Stimulated activated naive CD4-positive, alpha-beta T cell treated with Interleukin-2 at 50 U/mL for 16 hours (primary cell): Measurements from ENCODE around the gene SHANK1.

ENCODE experiments used
- DNase-seq: peaks from one replicate; lab custom pipeline; 2025; lab: John Stamatoyannopoulos, UW

Gene SHANK1

GRCh38 chr19:50659318-50660087 is 60.1 kb downstream of the SHANK1 start:
- DNase-seq, result no peak

DNA sequence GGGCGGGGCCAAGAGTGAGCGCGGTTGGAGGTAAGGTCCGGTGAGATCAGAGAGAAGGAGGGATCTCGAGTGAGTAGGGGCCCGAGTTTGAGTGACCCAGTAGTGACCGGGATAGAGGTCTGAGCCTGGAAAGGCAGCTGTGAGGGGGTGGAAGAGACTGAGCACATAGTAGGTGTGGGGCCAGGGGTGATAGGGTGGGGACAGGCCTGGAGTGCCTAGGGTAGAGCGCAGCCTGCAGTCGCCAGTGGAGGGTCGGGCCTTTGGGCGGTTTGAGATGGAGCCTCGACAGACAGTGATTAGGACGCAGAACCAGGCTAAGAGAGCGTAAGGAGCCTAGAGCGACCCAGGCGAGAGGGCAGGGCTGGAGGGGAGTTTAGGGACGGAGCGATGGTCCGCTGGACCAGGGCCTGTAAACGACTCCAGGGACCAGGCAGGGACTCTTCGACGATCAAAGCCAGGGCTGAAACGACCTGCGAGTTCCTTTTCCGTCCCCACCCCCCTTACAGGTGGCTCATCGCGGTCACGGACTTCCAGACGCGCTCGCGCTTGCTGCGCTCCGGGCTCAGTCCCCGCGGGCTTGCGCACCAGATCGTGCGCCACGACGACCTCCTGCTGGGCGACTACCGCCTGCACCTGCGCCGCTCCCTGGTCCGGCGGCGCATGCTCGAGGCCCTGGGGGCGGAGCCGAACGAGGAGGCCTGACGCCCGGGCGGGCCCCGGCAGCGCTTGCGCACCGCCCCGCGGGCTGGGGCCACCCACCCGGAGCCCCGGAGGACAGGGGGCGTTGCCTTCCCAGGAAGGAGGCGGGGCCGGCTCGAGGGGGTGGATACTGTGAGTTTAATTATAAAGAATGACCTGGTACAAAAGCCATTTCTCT is 60.9 kb downstream of the SHANK1 start:
- peak; percentile 8 for DNase-seq

DNA sequence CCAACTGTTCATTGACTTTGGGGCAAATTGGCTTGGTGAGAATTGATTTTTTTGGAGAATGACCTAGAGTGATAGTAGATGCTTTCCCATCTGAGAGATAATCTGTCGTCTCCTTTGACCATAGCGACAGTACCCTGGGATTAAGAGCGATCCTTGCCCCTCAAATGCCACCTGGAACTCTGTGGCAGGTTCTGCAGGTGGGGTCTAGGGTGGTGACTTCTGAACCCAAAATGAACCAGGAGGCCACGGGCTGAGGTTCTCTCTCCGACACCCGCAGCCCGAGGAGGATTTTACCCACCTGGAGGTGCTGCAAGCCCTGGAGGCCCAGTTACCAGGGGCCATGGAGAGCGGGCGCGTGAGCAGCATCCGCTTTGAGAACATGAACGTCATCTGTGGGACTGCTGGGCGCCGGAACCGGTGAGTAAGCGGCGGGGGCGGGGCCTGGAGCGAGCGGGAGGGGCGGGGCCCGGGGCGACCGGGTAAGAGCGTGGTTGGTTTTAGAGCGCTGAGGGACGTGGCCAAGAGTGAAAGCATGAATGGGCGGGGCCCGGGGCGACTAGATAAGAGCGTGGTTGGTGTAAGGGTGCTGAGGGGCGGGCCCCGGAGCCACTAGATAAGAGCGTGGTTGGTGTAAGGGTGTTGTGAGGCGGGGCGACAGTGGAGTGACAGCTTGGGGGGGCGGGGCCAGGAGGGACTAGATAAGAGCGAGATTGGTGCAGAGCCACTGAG is 61.7 kb downstream of the SHANK1 start:
- peak; percentile 72 for DNase-seq

DNA sequence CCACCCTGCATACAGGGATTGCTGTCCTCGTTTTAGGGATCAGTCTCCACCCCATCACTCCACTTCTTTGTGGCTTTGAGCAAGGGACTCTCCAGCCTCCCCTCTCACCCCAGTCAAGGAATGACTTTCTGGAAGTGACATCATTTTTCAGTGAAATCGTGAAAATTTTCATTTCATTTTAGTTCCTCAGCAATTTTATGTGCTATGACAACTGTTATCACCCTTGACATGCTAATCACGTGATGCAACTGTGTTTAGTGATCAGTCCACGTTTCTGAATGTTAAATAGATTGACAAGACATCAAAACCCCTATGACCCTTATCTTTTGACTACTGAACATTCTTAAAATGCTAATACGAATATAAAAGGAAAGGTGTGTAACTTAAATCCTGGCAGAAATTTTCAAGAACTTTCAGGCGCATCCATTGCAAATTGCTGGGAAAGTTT is 62.4 kb downstream of the SHANK1 start:
- DNase-seq, result no peak

GRCh38 chr19:50654882-50655281 is 64.7 kb downstream of the SHANK1 start:
- DNase-seq, result no peak

- DNase-seq, result no peak
Measured at GRCh38 chr19:50652722-50653121, 66.9 kb downstream of the SHANK1 start.

GRCh38 chr19:50651174-50651573 is 68.4 kb downstream of the SHANK1 start:
- DNase-seq, result no peak

DNA sequence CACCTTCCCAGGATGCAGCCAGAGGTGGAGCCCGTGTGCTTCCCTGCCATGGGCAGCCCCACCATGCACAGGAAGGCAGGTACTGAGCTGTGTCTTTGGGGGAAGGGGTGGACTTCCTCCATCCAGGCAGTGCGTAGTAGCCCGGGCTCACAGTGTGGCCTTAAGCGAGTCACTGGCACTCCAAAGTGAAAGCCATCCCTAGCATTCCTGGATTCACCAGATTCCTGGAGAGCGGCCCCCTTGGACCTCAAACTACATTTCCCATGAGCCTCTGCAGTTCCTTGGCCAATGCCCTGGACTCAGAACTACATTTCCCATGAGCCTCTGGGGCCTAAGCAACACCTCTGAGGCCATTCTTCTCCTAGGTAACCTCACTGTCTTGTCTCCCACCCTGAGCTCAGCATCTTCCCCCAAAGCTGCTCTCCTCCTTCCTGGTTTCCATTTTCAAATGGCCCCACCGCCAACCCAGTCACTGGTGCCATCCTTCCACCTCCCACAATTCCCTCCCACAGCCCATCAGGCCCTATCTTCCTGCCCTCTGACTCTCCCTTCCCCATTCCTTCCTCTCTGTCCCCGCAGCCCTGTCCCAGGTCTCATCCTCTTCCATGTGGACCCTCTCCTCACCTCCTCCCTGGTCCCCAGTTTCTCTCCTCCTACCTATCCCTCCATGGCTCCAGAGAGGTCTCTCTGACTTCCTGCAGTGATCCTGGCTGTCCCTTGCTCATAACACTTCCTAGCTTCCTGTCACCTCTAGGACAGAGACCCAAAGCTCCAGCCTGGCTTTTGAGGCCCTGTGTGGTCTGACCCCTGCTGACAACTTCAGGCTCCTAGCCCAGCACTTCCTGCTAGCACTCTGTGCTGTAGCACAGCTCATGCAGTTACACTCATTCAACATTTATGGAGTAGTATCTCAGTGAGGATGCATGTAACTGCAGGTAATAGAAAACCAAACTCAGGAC is 69.9 kb downstream of the SHANK1 start, which contains the start of gene C19orf81:
Gene C19orf81 (plus strand): TSS at position 13 of the 959 bp plus-strand sequence. CDS start 0 bp downstream, at position 13.
- DNase-seq, result no peak

- DNase-seq, result no peak
Measured at GRCh38 chr19:50648659-50649058, 70.9 kb downstream of the SHANK1 start.

DNA sequence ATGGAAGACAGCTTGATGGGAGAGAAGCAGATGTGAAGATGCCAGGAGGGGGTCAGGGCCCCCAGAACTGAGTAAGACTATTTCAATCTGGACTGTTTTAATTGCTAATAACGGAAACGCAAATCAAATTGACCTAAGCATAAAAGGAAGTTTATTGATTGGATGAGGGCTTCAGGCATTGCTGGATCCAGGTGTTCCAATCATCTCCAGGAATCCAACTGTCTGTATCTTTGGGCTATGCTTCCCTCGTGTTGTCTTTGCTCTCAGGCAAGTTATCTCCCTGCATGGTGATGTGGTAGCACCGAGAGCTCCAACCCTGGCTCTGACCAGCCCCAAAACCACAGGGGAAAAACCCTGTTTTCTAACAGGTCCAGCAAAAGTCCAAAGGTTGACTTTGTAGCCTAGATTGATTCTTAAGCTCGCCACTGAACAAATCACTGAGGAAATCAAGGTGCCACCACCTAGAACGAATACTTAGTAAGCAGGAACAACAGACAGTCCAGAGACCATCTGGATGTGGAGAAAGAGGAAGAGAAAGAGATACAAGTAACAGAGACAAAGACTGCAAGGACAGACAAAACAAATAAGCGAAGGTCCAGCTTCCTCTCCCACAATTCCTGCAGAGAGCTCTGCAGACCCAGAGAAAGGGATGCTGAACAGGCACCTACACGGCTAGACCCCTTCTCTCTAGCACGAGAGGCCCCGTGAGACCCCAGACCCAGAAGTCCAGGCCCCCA is 71.6 kb downstream of the SHANK1 start:
- no peak for DNase-seq

DNA sequence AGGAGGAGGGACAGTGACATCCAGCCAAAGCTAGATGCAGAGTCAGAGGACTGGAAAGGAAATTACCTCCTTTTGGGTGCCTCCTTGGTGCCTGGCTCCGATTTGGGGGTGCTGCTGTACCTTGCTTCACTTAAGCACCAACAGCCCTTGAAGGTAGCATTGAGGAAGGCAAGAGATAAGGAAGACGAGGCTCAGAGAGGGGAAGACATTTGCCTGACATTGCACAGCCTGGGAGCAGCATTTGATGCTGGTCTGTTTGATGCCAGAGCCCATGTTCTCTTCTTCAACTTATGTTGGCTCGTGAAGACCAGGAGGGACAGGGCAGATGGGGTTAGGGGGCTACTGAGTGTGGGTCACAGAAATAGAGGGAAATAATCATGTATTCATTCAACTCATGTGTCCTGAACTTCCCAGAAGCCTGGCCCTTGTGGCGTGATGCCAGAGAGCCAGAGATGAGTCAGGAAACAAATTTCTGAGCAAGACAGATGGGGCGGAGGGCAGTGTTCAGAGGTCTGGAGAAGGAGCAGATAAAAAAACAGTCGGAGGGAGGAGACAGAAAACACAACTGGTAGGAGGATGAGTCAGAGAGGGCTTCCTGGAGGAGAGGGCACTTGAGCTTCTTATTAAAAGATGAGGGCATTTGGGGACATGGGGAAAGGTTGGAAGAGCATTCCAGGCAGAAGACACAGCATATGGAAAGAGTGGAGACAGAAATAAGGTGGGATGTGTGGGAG is 73.4 kb downstream of the SHANK1 start:
- DNase-seq, result no peak

GRCh38 chr19:50645107-50645506 is 74.5 kb downstream of the SHANK1 start:
- no peak for DNase-seq

DNA sequence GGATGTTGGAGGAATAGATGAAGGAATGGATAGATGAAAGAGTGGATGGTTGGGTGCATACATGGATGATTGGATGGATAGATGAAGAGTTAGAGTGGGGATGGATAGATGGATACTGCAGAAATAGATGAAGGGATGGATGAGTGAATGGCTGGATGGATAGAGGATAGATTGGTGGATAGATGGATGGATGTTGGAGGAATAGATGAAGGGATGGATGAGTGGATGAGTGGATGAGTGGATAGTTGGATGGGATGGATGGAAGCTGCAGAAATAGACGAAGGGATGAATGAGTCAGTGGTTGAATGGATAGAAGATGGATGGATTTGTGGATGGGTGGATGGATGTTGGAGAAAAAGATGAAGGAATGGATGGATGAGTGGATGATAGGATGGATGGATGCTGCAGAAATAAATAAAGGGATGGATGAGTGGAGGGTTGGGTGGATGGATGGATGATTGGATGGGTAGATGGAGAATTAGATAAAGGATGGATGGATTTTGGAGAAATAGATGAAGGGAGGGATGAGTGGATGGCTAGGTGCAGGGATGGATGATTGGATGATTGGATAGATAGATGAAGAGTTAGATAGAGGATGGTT is 75.2 kb downstream of the SHANK1 start:
- no peak for DNase-seq

DNA sequence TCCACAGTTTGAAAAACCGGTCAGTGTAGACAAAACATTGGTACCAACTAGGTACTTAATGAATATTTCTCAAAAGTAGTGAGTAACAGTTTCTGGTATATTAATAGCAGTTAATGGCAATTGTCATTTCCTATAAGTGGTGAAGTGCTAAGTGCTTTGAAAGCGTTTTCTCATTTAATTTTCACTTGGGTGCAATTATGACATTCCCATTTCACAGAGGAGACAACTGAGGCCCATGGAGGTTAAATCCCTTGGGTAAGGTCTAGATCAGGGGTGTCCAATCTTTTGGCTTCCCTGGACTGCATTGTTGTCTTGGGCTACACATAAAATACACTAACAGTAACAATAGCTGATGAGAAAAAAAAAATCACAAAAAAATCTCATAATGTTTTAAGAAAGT is 79.2 kb downstream of the SHANK1 start:
- DNase-seq, result no peak

- no peak for DNase-seq
Measured at GRCh38 chr19:50639121-50640112, 80.2 kb downstream of the SHANK1 start, which contains the start of gene SYT3. Gene SYT3 (minus strand): TSS chr19:50639881. CDS start chr19:50637411, 2,470 bp downstream.

DNA sequence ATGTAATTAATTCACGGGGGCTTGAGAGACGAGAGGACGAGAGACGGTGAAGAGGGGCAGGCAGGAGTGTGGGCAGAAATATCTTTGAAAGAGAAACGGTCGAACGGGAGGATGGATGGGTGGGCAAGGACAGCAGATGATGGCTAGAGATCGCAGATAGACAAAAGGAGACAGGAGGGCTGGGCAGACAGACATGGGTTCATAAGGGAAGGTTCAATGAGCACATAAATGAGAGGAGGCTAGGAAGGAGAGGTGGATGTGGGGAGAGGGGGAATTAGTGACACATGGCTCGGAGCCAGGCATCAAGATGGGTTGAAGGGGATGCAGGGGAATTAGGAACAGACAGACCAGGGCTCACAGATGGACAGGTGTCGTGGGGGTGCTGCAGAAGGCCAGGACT is 81.0 kb downstream of the SHANK1 start:
- no peak for DNase-seq

GRCh38 chr19:50636317-50637085 is 83.1 kb downstream of the SHANK1 start:
- no peak for DNase-seq
